ENCODE results near the gene TBC1D17.

DNA sequence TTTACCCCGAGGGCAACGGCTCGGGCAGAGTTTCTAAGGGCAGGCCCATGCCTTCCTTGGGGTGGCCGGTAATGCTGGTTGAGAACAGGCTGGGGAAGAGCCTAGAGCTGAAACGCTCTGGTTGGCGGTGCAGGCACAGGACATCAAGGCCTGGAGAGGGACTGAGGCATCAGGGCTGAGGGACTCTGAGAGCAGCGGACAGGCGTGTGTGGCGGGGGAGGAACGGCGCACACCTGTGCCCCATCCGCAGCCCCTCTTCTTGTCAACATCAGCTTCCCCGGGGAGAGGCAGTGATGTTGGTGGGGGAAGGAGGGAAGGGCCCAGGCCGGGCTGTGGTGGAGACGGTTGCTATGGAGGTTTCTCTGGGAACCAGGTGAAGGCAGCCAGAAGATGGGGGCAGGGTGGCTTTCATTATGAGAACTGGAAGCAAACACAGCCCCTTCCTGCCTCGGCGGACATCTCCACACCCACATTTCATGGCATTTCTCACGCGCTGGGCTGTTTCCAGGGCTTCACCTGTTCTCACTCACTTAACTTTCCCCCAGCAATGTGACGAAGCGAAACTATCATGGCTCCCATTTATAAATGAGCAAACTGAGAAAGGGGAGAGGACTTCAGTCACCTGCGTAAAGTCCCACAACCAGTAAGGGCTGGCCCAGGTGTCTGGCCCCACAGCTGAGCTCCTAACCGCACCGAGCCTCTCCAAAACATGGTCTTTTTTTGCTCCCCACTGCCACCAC, 43.3 kb downstream of the TBC1D17 start:
- TF ChIP-seq, protein P1, sequence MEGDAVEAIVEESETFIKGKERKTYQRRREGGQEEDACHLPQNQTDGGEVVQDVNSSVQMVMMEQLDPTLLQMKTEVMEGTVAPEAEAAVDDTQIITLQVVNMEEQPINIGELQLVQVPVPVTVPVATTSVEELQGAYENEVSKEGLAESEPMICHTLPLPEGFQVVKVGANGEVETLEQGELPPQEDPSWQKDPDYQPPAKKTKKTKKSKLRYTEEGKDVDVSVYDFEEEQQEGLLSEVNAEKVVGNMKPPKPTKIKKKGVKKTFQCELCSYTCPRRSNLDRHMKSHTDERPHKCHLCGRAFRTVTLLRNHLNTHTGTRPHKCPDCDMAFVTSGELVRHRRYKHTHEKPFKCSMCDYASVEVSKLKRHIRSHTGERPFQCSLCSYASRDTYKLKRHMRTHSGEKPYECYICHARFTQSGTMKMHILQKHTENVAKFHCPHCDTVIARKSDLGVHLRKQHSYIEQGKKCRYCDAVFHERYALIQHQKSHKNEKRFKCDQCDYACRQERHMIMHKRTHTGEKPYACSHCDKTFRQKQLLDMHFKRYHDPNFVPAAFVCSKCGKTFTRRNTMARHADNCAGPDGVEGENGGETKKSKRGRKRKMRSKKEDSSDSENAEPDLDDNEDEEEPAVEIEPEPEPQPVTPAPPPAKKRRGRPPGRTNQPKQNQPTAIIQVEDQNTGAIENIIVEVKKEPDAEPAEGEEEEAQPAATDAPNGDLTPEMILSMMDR (IDR thresholded peaks at IDR 0.05) = no peak
- no peak for TF ChIP-seq POLR2A (IDR thresholded peaks at IDR 0.05)
